SK-N-MC (cell line): ENCODE data around the gene GABARAP.

Experiments
- EZH2 ChIP-seq: fragments of 200-600 bp; sonication (generic); IDR thresholded peaks from one replicate; pipeline ENCODE4 v1.6.1; 2017; ENCODE audit warnings: antibody characterized with exemption
- POLR2AphosphoS5 ChIP-seq: IDR thresholded peaks from 2 replicates; pipeline ENCODE4 v1.6.1; 2012; ENCODE audit warnings: mild to moderate bottlenecking, low read depth, low read length, borderline replicate concordance

- TF ChIP-seq POLR2AphosphoS5 (no peak), EZH2 (no peak)
These were observed 47.9 kb upstream of the GABARAP start for GRCh38 chr17:7290166-7290565.
